Measurements from ENCODE around the gene MRPS6.

- no peak for TF ChIP-seq CTCF (CRISPR knock-in tag; IDR thresholded peaks at IDR 0.05)
- TF ChIP-seq NR2C2 (CRISPR knock-in tag; IDR thresholded peaks at IDR 0.05; ENCODE audit: borderline replicate concordance): no peak
- TF ChIP-seq ZNF7 (CRISPR knock-in tag; IDR thresholded peaks at IDR 0.05): no peak
- TF ChIP-seq ZFP1 (CRISPR knock-in tag; IDR thresholded peaks at IDR 0.05): no peak
- TF ChIP-seq TCF7L2 (IDR thresholded peaks at IDR 0.05; ENCODE audit: low read depth, low read length): no peak
- TF ChIP-seq SMC3 (IDR thresholded peaks at IDR 0.05; ENCODE audit: low read length): no peak
- TF ChIP-seq ZNF274 (CRISPR knock-in tag; IDR thresholded peaks at IDR 0.05): no peak
- no peak for TF ChIP-seq REST (IDR thresholded peaks at IDR 0.05; ENCODE audit: borderline replicate concordance in 1 of 2, low read depth in 1 of 2, low read length in 2 of 2)
Observed at GRCh38 chr21:34129901-34130715, 56.7 kb downstream of the MRPS6 start.

All from HepG2 (cell line).